Measurements from ENCODE around the gene SLCO6A1.

SLCO6A1 gene

GRCh38 chr5:102375272-102375671, 123.5 kb downstream of the SLCO6A1 start:
- H3K9me3 Mint-ChIP-seq: no peaks in the 10 kb centered on the region
- no peak for ATAC-seq
- no peaks in the 10 kb centered on the region for H3K36me3 Mint-ChIP-seq
- H3K4me1 Mint-ChIP-seq: no peaks in the 10 kb centered on the region
- no peak overlapping the region for H3K4me3 Mint-ChIP-seq
- no peaks in the 10 kb centered on the region for H3K27me3 Mint-ChIP-seq
- H3K27ac Mint-ChIP-seq: no peak overlapping the region

GRCh38 chr5:102368392-102368791, 130.4 kb downstream of the SLCO6A1 start:
- ATAC-seq: no peak
- Mint-ChIP-seq H3K36me3 (no peaks in the 10 kb centered on the region), H3K27me3 (no peaks in the 10 kb centered on the region), H3K9me3 (no peaks in the 10 kb centered on the region), H3K4me3 (no peak overlapping the region), H3K4me1 (no peaks in the 10 kb centered on the region), H3K27ac (no peak overlapping the region)

GRCh38 chr5:102341681-102342288, 157.0 kb downstream of the SLCO6A1 start:
- Mint-ChIP-seq H3K27me3 (no peaks in the 10 kb centered on the region), H3K9me3 (no peaks in the 10 kb centered on the region), H3K27ac (no peak overlapping the region), H3K4me1 (no peaks in the 10 kb centered on the region), H3K36me3 (no peaks in the 10 kb centered on the region), H3K4me3 (no peak overlapping the region)
- ATAC-seq: no peak

GRCh38 chr5:102324714-102325113, 174.1 kb downstream of the SLCO6A1 start:
- no peak for ATAC-seq
- no peak overlapping the region for H3K27ac Mint-ChIP-seq
- H3K9me3 Mint-ChIP-seq: no peaks in the 10 kb centered on the region
- H3K36me3 Mint-ChIP-seq: no peaks in the 10 kb centered on the region
- H3K27me3 Mint-ChIP-seq: peaks cover 22% of the 10 kb centered on the region
- no peaks in the 10 kb centered on the region for H3K4me1 Mint-ChIP-seq
- H3K4me3 Mint-ChIP-seq: no peak overlapping the region

Data from stimulated activated memory B cell treated with anti-CD40 and anti-IgM and Interleukin-4, amounts not matched to agents 10 μg/mL and 1 μg/mL and 100 μg/mL, for 72 hours (primary cell).